Right ventricle myocardium inferior (tissue), 1 donor: ENCODE data around the gene AKAP6. TPM values are rescaled to one million over a fixed set of nuclear protein-coding genes. Genes with fewer than 3 reads are reported as not detected.
"Not testable (repeated sequence)": the region's sequence is repeated elsewhere in the genome, so short reads cannot be mapped to it uniquely, and the experiment has no call there.

ENCODE experiments used
- ATAC-seq: fragments of 200-7000 bp; cut with Tn5 transposase; one replicate; pipeline ENCODE4 v1.9.1; 2020; ENCODE audit warnings: mild to moderate bottlenecking, moderate library complexity
- DNase-seq: peaks from one replicate; pipeline ENCODE4 v3.0.0; 2021; ENCODE audit errors: missing footprints
- intact Hi-C: fragments of 100-400 bp; cut with DNase I; formaldehyde crosslinking; loops from one replicate; pipeline ENCODE4 v1.11.0; 2022
- total RNA-seq: library from RNA; stranded (reverse); fragmentation: NEBNext Ultra II Directional; extraction: Animal tissue kit (Norgen Biotek cat#: 25700); gene quantifications from one replicate; pipeline ENCODE4 v1.2.1, GENCODE V29; 2021
- donor health status: DM: no; HTN: yes; CAD: no; lungs with severe emphysema.

AKAP6 gene
- total RNA-seq, 1 donor from 2014 or later: 160 TPM

GRCh38 chr14:32462553-32462952 lies 133.5 kb downstream of the AKAP6 start:
- ATAC-seq, intact Hi-C loops, DNase-seq: not testable (repeated sequence)

- intact Hi-C loops: loop anchor here (2.0 to 5.0 kb wide), 2 partner anchors 210 to 537 kb away; no protein-coding TSS in a partner anchor
- DNase-seq (no peak), ATAC-seq (no peak)
Measured at GRCh38 chr14:32468955-32469354, 139.9 kb downstream of the AKAP6 start.

- intact Hi-C loops: loop anchor here (2.0 to 5.0 kb wide), 4 partner anchors 43 to 537 kb away; no protein-coding TSS in a partner anchor
- ATAC-seq (no peak), DNase-seq (no peak)
Measured at GRCh38 chr14:32469388-32470160, 140.5 kb downstream of the AKAP6 start.

GRCh38 chr14:32470161-32470715 lies 141.1 kb downstream of the AKAP6 start:
- ATAC-seq: no peak
- intact Hi-C loops: loop anchor here (5.0 kb wide), 2 partner anchors 42 to 87 kb away; no protein-coding TSS in a partner anchor
- no peak for DNase-seq

- ATAC-seq (no peak), DNase-seq (no peak)
- intact Hi-C loops: loop anchor here (5.0 kb wide), 2 partner anchors 41 to 86 kb away; no protein-coding TSS in a partner anchor
Measured at GRCh38 chr14:32471181-32471580, 142.1 kb downstream of the AKAP6 start.

- peak; percentile 23 for ATAC-seq
- intact Hi-C loops: loop anchor here (2.0 to 5.0 kb wide), 3 partner anchors 40 to 395 kb away; partner anchors contain the start of gene ARHGAP5
- no peak for DNase-seq
Measured at GRCh38 chr14:32472076-32472475, 143.0 kb downstream of the AKAP6 start.

GRCh38 chr14:32472512-32473463 lies 143.7 kb downstream of the AKAP6 start:
- ATAC-seq: peak; percentile 82
- peak; percentile 45 for DNase-seq
- intact Hi-C loops: loop anchor here (2.0 to 5.0 kb wide), 3 partner anchors 40 to 396 kb away; partner anchors contain the start of gene ARHGAP5

- DNase-seq: peak; percentile 11
- intact Hi-C loops: loop anchor here (2.0 to 5.0 kb wide), 3 partner anchors 39 to 397 kb away; partner anchors contain the start of gene ARHGAP5
- ATAC-seq: peak; percentile 57
Measured at GRCh38 chr14:32473464-32473855, 144.4 kb downstream of the AKAP6 start.

- ATAC-seq (no peak), DNase-seq (no peak)
- intact Hi-C loops: loop anchor here (5.0 kb wide), 2 partner anchors 38 to 83 kb away; no protein-coding TSS in a partner anchor
Measured at GRCh38 chr14:32474478-32475195, 145.5 kb downstream of the AKAP6 start.

- ATAC-seq (no peak), DNase-seq (no peak)
- intact Hi-C loops: no loop called here
Measured at GRCh38 chr14:32476532-32476931, 147.4 kb downstream of the AKAP6 start.

GRCh38 chr14:32477396-32477795 lies 148.3 kb downstream of the AKAP6 start:
- ATAC-seq: no peak
- no peak for DNase-seq
- intact Hi-C loops: no loop called here

GRCh38 chr14:32478050-32478449 lies 149.0 kb downstream of the AKAP6 start:
- intact Hi-C loops: no loop called here
- ATAC-seq (no peak), DNase-seq (no peak)

- DNase-seq (no peak), ATAC-seq (no peak)
- intact Hi-C loops: no loop called here
Measured at GRCh38 chr14:32480337-32480736, 151.2 kb downstream of the AKAP6 start.

- intact Hi-C loops: no loop called here
- DNase-seq: no peak
- ATAC-seq: no peak
Measured at GRCh38 chr14:32481707-32482106, 152.6 kb downstream of the AKAP6 start.

GRCh38 chr14:32491416-32492016 lies 162.4 kb downstream of the AKAP6 start:
- DNase-seq (no peak), ATAC-seq (no peak)
- intact Hi-C loops: no loop called here

- no peak for DNase-seq
- intact Hi-C loops: no loop called here
- no peak for ATAC-seq
Measured at GRCh38 chr14:32492457-32492856, 163.4 kb downstream of the AKAP6 start.

GRCh38 chr14:32494609-32495434 lies 165.7 kb downstream of the AKAP6 start:
- no peak for DNase-seq
- intact Hi-C loops: loop anchor here (2.0 to 5.0 kb wide), 2 partner anchors 14 to 62 kb away; no protein-coding TSS in a partner anchor

More at GRCh38 chr14:32494609-32495434, 165.7 kb downstream of the AKAP6 start:
- ATAC-seq: peak; percentile 94
